Measurements from ENCODE around the gene PDZD8. TPM values are rescaled to one million over a fixed set of nuclear protein-coding genes. Genes with fewer than 3 reads are reported as not detected.

PDZD8 gene
- total and polyA plus RNA-seq, 2 donors (not counting 1 experiment from before 2014, with no cell fraction given), result 15.4 to 34.6 TPM

DNA sequence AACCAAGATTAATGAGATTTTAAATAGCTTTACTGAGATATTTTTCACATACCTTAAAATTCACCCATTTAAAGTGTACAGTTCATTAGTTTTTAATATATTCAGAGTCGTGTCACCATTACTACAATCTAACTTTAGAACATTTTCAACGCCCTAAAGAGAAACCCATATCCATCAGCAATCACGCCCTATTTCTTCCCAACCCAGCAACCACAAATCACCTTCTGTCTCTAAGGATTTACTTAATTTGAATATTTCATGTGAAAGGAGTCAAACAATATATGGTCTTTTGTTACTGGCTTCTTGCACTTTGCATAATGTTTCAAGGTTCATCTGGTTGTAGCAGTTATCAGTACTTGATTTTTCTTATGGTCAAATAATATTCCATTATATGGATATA is 25.1 kb upstream of the PDZD8 start:
- no peak for DNase-seq (ENCODE audit: low read depth in 2 of 2)
- Histone ChIP-seq H3K36me3 (ENCODE audit: control insufficient read depth, insufficient read depth, low read length) (no peaks in the 10 kb centered on the region), H3K4me2 (ENCODE audit: extremely low read depth, insufficient read depth, low read length) (no peak overlapping the region), H3K9ac (ENCODE audit: insufficient read depth, low read length) (no peak overlapping the region), H3K27me3 (ENCODE audit: control insufficient read depth, insufficient read depth, low read length) (no peaks in the 10 kb centered on the region), H2AFZ (ENCODE audit: low read length) (no peak overlapping the region), H3K79me2 (ENCODE audit: control insufficient read depth, insufficient read depth, low read length) (no peaks in the 10 kb centered on the region), H4K20me1 (ENCODE audit: control insufficient read depth, extremely low read depth, insufficient read depth, low read length) (no peaks in the 10 kb centered on the region), H3K27ac (ENCODE audit: insufficient read depth, low read length) (no peak overlapping the region), H3K4me1 (ENCODE audit: control insufficient read depth, extremely low read depth, insufficient read depth, low read length) (no peaks in the 10 kb centered on the region), H3K4me3 (replicated peaks in 1 of 4; ENCODE audit: control extremely low read depth in 1 of 4, insufficient read depth in 1 of 4, low read depth in 3 of 4, low read length in 4 of 4) (no peak overlapping the region), H3K9me3 (ENCODE audit: control insufficient read depth, insufficient read depth, low read depth, low read length) (no peaks in the 10 kb centered on the region)
- TF ChIP-seq, protein P1, sequence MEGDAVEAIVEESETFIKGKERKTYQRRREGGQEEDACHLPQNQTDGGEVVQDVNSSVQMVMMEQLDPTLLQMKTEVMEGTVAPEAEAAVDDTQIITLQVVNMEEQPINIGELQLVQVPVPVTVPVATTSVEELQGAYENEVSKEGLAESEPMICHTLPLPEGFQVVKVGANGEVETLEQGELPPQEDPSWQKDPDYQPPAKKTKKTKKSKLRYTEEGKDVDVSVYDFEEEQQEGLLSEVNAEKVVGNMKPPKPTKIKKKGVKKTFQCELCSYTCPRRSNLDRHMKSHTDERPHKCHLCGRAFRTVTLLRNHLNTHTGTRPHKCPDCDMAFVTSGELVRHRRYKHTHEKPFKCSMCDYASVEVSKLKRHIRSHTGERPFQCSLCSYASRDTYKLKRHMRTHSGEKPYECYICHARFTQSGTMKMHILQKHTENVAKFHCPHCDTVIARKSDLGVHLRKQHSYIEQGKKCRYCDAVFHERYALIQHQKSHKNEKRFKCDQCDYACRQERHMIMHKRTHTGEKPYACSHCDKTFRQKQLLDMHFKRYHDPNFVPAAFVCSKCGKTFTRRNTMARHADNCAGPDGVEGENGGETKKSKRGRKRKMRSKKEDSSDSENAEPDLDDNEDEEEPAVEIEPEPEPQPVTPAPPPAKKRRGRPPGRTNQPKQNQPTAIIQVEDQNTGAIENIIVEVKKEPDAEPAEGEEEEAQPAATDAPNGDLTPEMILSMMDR (conservative IDR thresholded peaks at IDR 0.05 in 1 of 2, IDR thresholded peaks at IDR 0.05 in 1 of 2; ENCODE audit: low read depth in 1 of 2, low read length in 2 of 2), result no peak
- TF ChIP-seq EZH2 (IDR thresholded peaks at IDR 0.05; ENCODE audit: low read length, missing control alignments), result no peak

DNA sequence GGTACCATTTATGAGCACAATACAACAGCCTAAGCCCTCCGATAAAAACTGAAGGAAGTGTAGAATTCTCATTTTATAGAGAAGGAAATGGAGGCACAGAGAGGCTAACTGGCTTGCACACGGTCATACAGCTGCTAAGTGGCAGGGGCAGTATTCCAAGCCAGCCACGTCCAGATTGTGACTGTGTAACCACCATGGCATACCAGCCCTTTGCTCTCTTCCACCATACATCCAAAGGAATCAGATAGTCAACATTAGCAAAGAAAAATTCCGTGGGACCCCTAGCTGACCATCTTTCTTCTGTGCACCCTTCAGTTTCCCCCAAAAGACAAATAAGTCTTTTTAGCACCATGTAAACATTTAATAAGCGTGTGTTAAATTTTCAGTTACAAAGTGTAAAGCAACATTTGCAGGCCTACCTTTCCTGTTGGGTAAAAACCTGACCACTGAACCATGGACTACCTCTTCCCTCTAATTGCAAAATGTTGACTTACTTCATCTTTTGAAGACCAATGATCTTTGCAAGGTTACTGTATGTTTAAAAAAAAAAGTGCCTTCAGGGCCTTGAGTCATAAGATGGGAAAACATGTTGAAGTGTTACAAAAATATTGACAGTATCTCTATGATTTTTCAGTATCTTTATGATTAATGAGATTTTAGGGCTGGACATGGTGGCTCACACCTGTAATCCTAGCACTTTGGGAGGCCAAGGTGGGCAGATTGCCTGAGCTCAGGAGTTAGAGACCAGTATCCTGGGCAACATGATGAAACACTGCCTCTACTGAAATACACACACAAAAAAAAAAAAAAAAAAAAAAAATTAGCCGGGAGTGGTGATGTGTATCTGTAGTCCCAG is 24.3 kb upstream of the PDZD8 start:
- no peak for DNase-seq (ENCODE audit: low read depth in 2 of 2)
- Histone ChIP-seq H3K9me3 (ENCODE audit: control insufficient read depth, insufficient read depth, low read depth, low read length) (no peaks in the 10 kb centered on the region), H3K36me3 (ENCODE audit: control insufficient read depth, insufficient read depth, low read length) (no peaks in the 10 kb centered on the region), H3K9ac (ENCODE audit: insufficient read depth, low read length) (no peak overlapping the region), H3K79me2 (ENCODE audit: control insufficient read depth, insufficient read depth, low read length) (no peaks in the 10 kb centered on the region), H3K27ac (ENCODE audit: insufficient read depth, low read length) (no peak overlapping the region), H2AFZ (ENCODE audit: low read length) (no peak overlapping the region), H3K27me3 (ENCODE audit: control insufficient read depth, insufficient read depth, low read length) (no peaks in the 10 kb centered on the region), H3K4me2 (ENCODE audit: extremely low read depth, insufficient read depth, low read length) (no peak overlapping the region), H3K4me3 (replicated peaks in 1 of 4; ENCODE audit: control extremely low read depth in 1 of 4, insufficient read depth in 1 of 4, low read depth in 3 of 4, low read length in 4 of 4) (no peak overlapping the region), H3K4me1 (ENCODE audit: control insufficient read depth, extremely low read depth, insufficient read depth, low read length) (no peaks in the 10 kb centered on the region), H4K20me1 (ENCODE audit: control insufficient read depth, extremely low read depth, insufficient read depth, low read length) (no peaks in the 10 kb centered on the region)
- TF ChIP-seq, protein P1 (conservative IDR thresholded peaks at IDR 0.05 in 1 of 2, IDR thresholded peaks at IDR 0.05 in 1 of 2; ENCODE audit: low read depth in 1 of 2, low read length in 2 of 2), result no peak
- no peak for TF ChIP-seq EZH2 (IDR thresholded peaks at IDR 0.05; ENCODE audit: low read length, missing control alignments)

DNA sequence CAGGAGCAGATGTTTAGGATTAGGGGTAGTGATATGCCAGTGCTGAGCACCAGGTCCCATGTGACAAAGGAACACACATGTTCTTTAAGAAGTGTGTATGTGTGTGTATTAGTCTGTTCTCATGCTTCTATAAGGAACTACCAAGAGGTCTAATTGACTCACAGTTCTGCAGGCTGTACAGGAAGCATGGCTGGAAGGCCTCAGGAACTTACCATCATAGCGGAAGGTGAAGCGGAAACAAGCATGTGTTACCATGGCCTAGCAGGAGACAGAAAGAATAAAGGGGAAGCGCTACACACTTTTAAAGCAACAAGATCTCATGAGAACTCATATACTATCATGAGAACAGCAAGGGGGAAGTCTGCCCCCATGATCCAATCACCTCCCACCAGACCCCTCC is 22.8 kb upstream of the PDZD8 start:
- Histone ChIP-seq H2AFZ (ENCODE audit: low read length) (no peak overlapping the region), H3K79me2 (ENCODE audit: control insufficient read depth, insufficient read depth, low read length) (no peaks in the 10 kb centered on the region), H3K4me1 (ENCODE audit: control insufficient read depth, extremely low read depth, insufficient read depth, low read length) (no peaks in the 10 kb centered on the region), H3K27me3 (ENCODE audit: control insufficient read depth, insufficient read depth, low read length) (no peaks in the 10 kb centered on the region), H3K9ac (ENCODE audit: insufficient read depth, low read length) (no peak overlapping the region), H3K9me3 (ENCODE audit: control insufficient read depth, insufficient read depth, low read depth, low read length) (no peaks in the 10 kb centered on the region), H4K20me1 (ENCODE audit: control insufficient read depth, extremely low read depth, insufficient read depth, low read length) (no peaks in the 10 kb centered on the region), H3K27ac (ENCODE audit: insufficient read depth, low read length) (no peak overlapping the region), H3K4me2 (ENCODE audit: extremely low read depth, insufficient read depth, low read length) (no peak overlapping the region), H3K4me3 (replicated peaks in 1 of 4; ENCODE audit: control extremely low read depth in 1 of 4, insufficient read depth in 1 of 4, low read depth in 3 of 4, low read length in 4 of 4) (no peak overlapping the region), H3K36me3 (ENCODE audit: control insufficient read depth, insufficient read depth, low read length) (no peaks in the 10 kb centered on the region)
- TF ChIP-seq EZH2 (IDR thresholded peaks at IDR 0.05; ENCODE audit: low read length, missing control alignments), result no peak
- TF ChIP-seq, protein P1 (conservative IDR thresholded peaks at IDR 0.05 in 1 of 2, IDR thresholded peaks at IDR 0.05 in 1 of 2; ENCODE audit: low read depth in 1 of 2, low read length in 2 of 2), result no peak
- DNase-seq (ENCODE audit: low read depth in 2 of 2), result no peak

Measured in fibroblast of lung (primary cell).